K562 (cell line): ENCODE data around the gene SHROOM3. TPM values are rescaled to one million over a fixed set of nuclear protein-coding genes. Genes with fewer than 3 reads are reported as not detected.

Experiments
- ATAC-seq: fragments of 200-7000 bp; cut with Tn5 transposase; 3 replicates; pipeline ENCODE4 v1.9.1; 2020; ENCODE audit warnings: moderate library complexity
- BruUV-seq: library from RNA; stranded (reverse); fragments of 400-500 nt; replicated peaks from 2 replicates; lab custom pipeline; 2021; lab: Mats Ljungman, UMichigan
- CTCF ChIA-PET: fragments of 300-600 bp; formaldehyde crosslinking; extraction: SDS; loops from one replicate; lab custom pipeline; 2021; ENCODE audit warnings: low intra/inter-chr PET ratio; lab: Yijun Ruan, JAX
- POLR2A ChIA-PET: fragments of 300-600, 350-650 bp; sonication (Branson Sonifier 250); formaldehyde crosslinking; extraction: SDS; loops from one replicate; lab custom pipeline; 2021; ENCODE audit warnings: antibody characterized with exemption, inconsistent platforms; lab: Yijun Ruan, JAX
- DNase-seq, 4 experiments: peaks; one replicate each; pipeline versions ENCODE4 v3.0.0 to v3.0.0-alpha.2; 2011 to 2018; ENCODE audit warnings: low spot score in 3 of 4, mixed read lengths in 3 of 4; ENCODE audit errors: extremely low read depth in 1 of 4
- FAIRE-seq: peaks from 2 replicates; lab custom pipeline; 2011; peaks lifted over from hg19 to GRCh38; lab: Jason Lieb, UNC
- H2AFZ ChIP-seq: 2 replicates; pipeline ENCODE4 v1.6.0; 2011; ENCODE audit warnings: low read depth, low read length, control low read depth, inconsistent platforms
- H3K27ac ChIP-seq: fragments of 200-600 bp; 3 replicates; pipeline ENCODE4 v1.8.0; 2011; ENCODE audit warnings: low read depth, mild to moderate bottlenecking, control low read depth, inconsistent platforms, low read length, moderate library complexity, mixed read lengths; ENCODE audit errors: extremely low read depth
- H3K27me3 ChIP-seq, 2 experiments: fragments of 300-600 bp in 1 of 2; 2 replicates in 1 of 2; 3 replicates in 1 of 2; pipeline versions ENCODE4 v1.6.0 to v1.8.0; 2011; ENCODE audit warnings: inconsistent platforms in 2 of 2, low read length in 2 of 2, mild to moderate bottlenecking in 1 of 2, mixed read lengths in 1 of 2, moderate library complexity in 1 of 2; ENCODE audit not compliant: control insufficient read depth in 2 of 2, insufficient read depth in 2 of 2
- H3K36me3 ChIP-seq: fragments of 300-600 bp; 3 replicates; pipeline ENCODE4 v1.8.0; 2011; ENCODE audit warnings: mild to moderate bottlenecking, low read length, inconsistent platforms; ENCODE audit not compliant: control insufficient read depth, insufficient read depth
- H3K4me1 ChIP-seq, 2 experiments: fragments of 200-600 bp in 1 of 2; replicated peaks in 1 of 2; 2 replicates in 1 of 2; 3 replicates in 1 of 2; pipeline versions ENCODE4 v1.5.1 to v1.8.0; 2011; ENCODE audit warnings: inconsistent platforms in 2 of 2, low read length in 2 of 2, mild to moderate bottlenecking in 1 of 2, mixed read lengths in 1 of 2, moderate library complexity in 1 of 2; ENCODE audit not compliant: control insufficient read depth in 2 of 2, insufficient read depth in 2 of 2
- H3K4me2 ChIP-seq: 2 replicates; pipeline ENCODE4 v1.6.1; 2011; ENCODE audit warnings: low read length, control low read depth, inconsistent platforms, mixed read lengths; ENCODE audit not compliant: insufficient read depth
- H3K4me3 ChIP-seq: fragments of 200-600 bp; sonication (generic), shearing (Covaris generic); 2 replicates; pipeline ENCODE4 v1.5.1; 2016; ENCODE audit warnings: control low read depth, inconsistent platforms
- H3K79me2 ChIP-seq: fragments of 200-600 bp; 3 replicates; pipeline ENCODE4 v1.8.0; 2011; ENCODE audit warnings: low read length, inconsistent platforms; ENCODE audit not compliant: control insufficient read depth, insufficient read depth
- H3K9ac ChIP-seq, 2 experiments: 2 replicates each; pipeline versions ENCODE4 v1.6.0 to v1.6.1; 2011; ENCODE audit warnings: low read depth in 2 of 2, low read length in 2 of 2, control low read depth in 1 of 2, inconsistent platforms in 1 of 2, mild to moderate bottlenecking in 1 of 2, mixed read lengths in 1 of 2; ENCODE audit not compliant: insufficient read depth in 1 of 2
- H3K9me1 ChIP-seq: one replicate; pipeline ENCODE4 v1.6.0; 2011; ENCODE audit warnings: inconsistent platforms, mild to moderate bottlenecking, low read length, moderate library complexity; ENCODE audit not compliant: control insufficient read depth, insufficient read depth
- H3K9me3 ChIP-seq: replicated peaks from 2 replicates; pipeline ENCODE4 v1.5.1; 2011; ENCODE audit warnings: low read depth, low read length, inconsistent platforms; ENCODE audit not compliant: control insufficient read depth, insufficient read depth
- H4K20me1 ChIP-seq: replicated peaks from 2 replicates; pipeline ENCODE4 v1.6.1; 2011; ENCODE audit warnings: low read length, inconsistent platforms, mixed read lengths; ENCODE audit not compliant: control insufficient read depth, insufficient read depth
- ARID2 ChIP-seq: fragments of 450-650 bp; IDR thresholded peaks from 2 replicates; pipeline ENCODE4 v1.6.1; 2017; ENCODE audit warnings: antibody characterized with exemption, mild to moderate bottlenecking
- DEAF1 ChIP-seq: fragments of 450-650 bp; formaldehyde crosslinking; IDR thresholded peaks from 2 replicates; pipeline ENCODE4 v1.4.0; 2020; ENCODE audit warnings: mild to moderate bottlenecking, moderate library complexity
- GATA2 ChIP-seq: sonication (generic); formaldehyde crosslinking; IDR thresholded peaks from 2 replicates; pipeline ENCODE4 v1.4.0; 2020; ENCODE audit warnings: mild to moderate bottlenecking, missing genetic modification reagents
- KAT2B ChIP-seq: IDR thresholded peaks from one replicate; pipeline ENCODE4 v1.6.1; 2012; ENCODE audit warnings: low read depth, mild to moderate bottlenecking, control low read depth, inconsistent platforms, low read length, moderate library complexity
- RAD21 ChIP-seq, 2 experiments: fragments of 250-450 bp in 1 of 2; fragments of 450-650 bp in 1 of 2; sonication (Bioruptor Pico) in 1 of 2; formaldehyde crosslinking in 1 of 2; IDR thresholded peaks in 1 of 2; conservative IDR thresholded peaks in 1 of 2; 2 replicates each; pipeline versions ENCODE4 v1.4.0 to v1.8.0; 2020 to 2022; ENCODE audit warnings: mild to moderate bottlenecking in 2 of 2, moderate library complexity in 1 of 2
- SMC3 ChIP-seq: conservative IDR thresholded peaks from 2 replicates; pipeline ENCODE4 v1.6.1; 2011; ENCODE audit warnings: low read depth, low read length, improper control_type of control experiment; ENCODE audit not compliant: insufficient read depth
- ZHX1 ChIP-seq: fragments of 150-350 bp; conservative IDR thresholded peaks from 2 replicates; pipeline ENCODE4 v1.6.1; 2014; ENCODE audit warnings: low read length
- ZNF384 ChIP-seq: IDR thresholded peaks from 2 replicates; pipeline ENCODE4 v1.6.1; 2012; ENCODE audit warnings: low read depth, low read length, improper control_type of control experiment
- ZSCAN32 ChIP-seq: fragments of 450-650 bp; formaldehyde crosslinking; IDR thresholded peaks from 2 replicates; pipeline ENCODE4 v1.4.0; 2020; ENCODE audit warnings: mild to moderate bottlenecking, moderate library complexity
- WGBS: fragments of 100-300 bp; shearing (Covaris generic); methylation state at CpG from one replicate; pipeline ENCODE4 v1.1.6; 2016; ENCODE audit warnings: low coverage, mixed read lengths; ENCODE audit not compliant: insufficient coverage; ENCODE audit errors: missing lambda C conversion rate; 5-methylcytosine and 5-hydroxymethylcytosine counted together
- in situ Hi-C: fragments of 300-500 bp; cut with MboI; formaldehyde crosslinking; loops from 4 replicates; pipeline ENCODE4 v1.15.0; 2018; ENCODE audit warnings: inconsistent platforms, mixed read lengths
- intact Hi-C: fragments of 100-400 bp; cut with micrococcal nuclease; formaldehyde crosslinking; loops from 2 replicates; pipeline ENCODE4 v1.14.2; 2022
- polyA plus RNA-seq, 8 experiments: library from polyadenylated mRNA; depleted of rRNA in 4 of 8; stranded (reverse) in 5 of 8; unstranded in 3 of 8; fragments of >200 nt; fragmentation: Nextera tagmentation in 2 of 8; fragmentation: Illumina TruSeq in 1 of 8; extraction: Ambion mirVana in 2 of 8; extraction: Trizol in 1 of 8; gene quantifications; 2 replicates each; pipeline versions ENCODE4 v1.2.1 to v1.2.3, GENCODE V29; 2011 to 2014; ENCODE audit warnings: inconsistent platforms in 1 of 8, missing spikeins in 1 of 8
- total RNA-seq, 7 experiments: library from RNA; depleted of rRNA in 6 of 7; stranded (reverse); fragments of >200 nt in 6 of 7; fragmentation: Illumina TruSeq in 2 of 7; extraction: Trizol in 2 of 7; gene quantifications; 2 replicates each; pipeline versions ENCODE4 v1.2.1 to v1.2.3, GENCODE V29; 2011 to 2021; ENCODE audit warnings: low replicate concordance in 1 of 7

Gene SHROOM3
- total and polyA plus RNA-seq, 9 of the 15 experiments (the other 6 are each of a cell fraction or from before 2014, with no cell fraction given), result 0.01 to 0.07 TPM; not detected in 7

GRCh38 chr4:76748649-76749048, 313.6 kb downstream of the SHROOM3 start:
- intact Hi-C loops, result loop anchor here (1.0 kb wide), 1 partner anchor 237 kb away; no protein-coding TSS in a partner anchor
- Histone ChIP-seq H3K9me1 (no peaks in the 10 kb centered on the region), H3K4me2 (no peak overlapping the region), H3K9ac (no peak overlapping the region), H4K20me1 (no peaks in the 10 kb centered on the region), H3K36me3 (no peaks in the 10 kb centered on the region), H3K79me2 (no peaks in the 10 kb centered on the region), H3K27me3 (peaks cover 4 to 6% of the 10 kb centered on the region in 2 experiments; a peak in 3 of 5 replicates), H2AFZ (no peak overlapping the region), H3K9me3 (no peaks in the 10 kb centered on the region), H3K4me1 (no peaks in the 10 kb centered on the region), H3K27ac (no peak overlapping the region), H3K4me3 (no peak overlapping the region)
- ChIA-PET POLR2A (no interaction called here), CTCF (interaction anchor here (0.6 to 1.4 kb wide), 2 partner anchors 120 to 238 kb away, joined by 5 to 6 read pairs; no protein-coding TSS in a partner anchor)
- DNase-seq, result peak in 2 of 4 experiments; percentile 16 to 38
- WGBS, result 0% methylated on average over 6 of the region's 6 CpGs
- BruUV-seq, result no TSS peak
- ATAC-seq, result no peak
- in situ Hi-C loops, result loop anchor here (5.0 kb wide), 1 partner anchor 236 kb away; no protein-coding TSS in a partner anchor
- no peak for FAIRE-seq
- peak; percentile 81 for TF ChIP-seq GATA2 (CRISPR knock-in tag)
- TF ChIP-seq ZNF384, result peak; percentile 95
- 0 out of 2 replicates have a peak, but pooled peaks have one; percentile 51 for TF ChIP-seq SMC3
- no peak for TF ChIP-seq ZHX1
- TF ChIP-seq ZSCAN32 (CRISPR knock-in tag), result no peak
- TF ChIP-seq DEAF1 (CRISPR knock-in tag), result 0 out of 2 replicates have a peak, but pooled peaks have one; percentile 14
- peak in 1 of 2 experiments; percentile 49; a peak in 3 of 4 replicates for TF ChIP-seq RAD21 (CRISPR knock-in tag; conservative IDR thresholded peaks at IDR 0.05 in 1 of 2, IDR thresholded peaks at IDR 0.05 in 1 of 2)
- no peak for TF ChIP-seq KAT2B
- no peak for TF ChIP-seq ARID2
